ENCODE results near the gene NUP153. TPM values are rescaled to one million over a fixed set of nuclear protein-coding genes. Genes with fewer than 3 reads are reported as not detected.

Gene NUP153
- total and polyA plus RNA-seq, 8 donors, result 28.2 to 53.1 (median 45.6) TPM

GRCh38 chr6:17621003-17621402 lies 85.7 kb downstream of the NUP153 start:
- Histone ChIP-seq H3K4me1 (no peaks in the 10 kb centered on the region), H3K9me3 (no peaks in the 10 kb centered on the region), H3K4me3 (no peak overlapping the region), H3K27me3 (no peaks in the 10 kb centered on the region), H3K27ac (no peak overlapping the region), H3K36me3 (peaks cover under 1 to 73% of the 10 kb centered on the region in 2 donors)
- no peak for ATAC-seq
- intact Hi-C loops (cut with DNase I), result no loop called here
- no peak for DNase-seq
- TF ChIP-seq CTCF (IDR thresholded peaks at IDR 0.05), result no peak

GRCh38 chr6:17615794-17616193 lies 90.9 kb downstream of the NUP153 start:
- peaks cover 0 to 52% of the 10 kb centered on the region in 2 donors for H3K36me3 ChIP-seq
- ATAC-seq (no peak), DNase-seq (no peak)
- H3K9me3 ChIP-seq, result no peaks in the 10 kb centered on the region
- no peak for TF ChIP-seq CTCF (IDR thresholded peaks at IDR 0.05)
- no peak overlapping the region for H3K27ac ChIP-seq
- intact Hi-C loops (cut with DNase I), result no loop called here
- no peaks in the 10 kb centered on the region for H3K27me3 ChIP-seq
- no peak overlapping the region for H3K4me3 ChIP-seq
- no peaks in the 10 kb centered on the region for H3K4me1 ChIP-seq

- no peaks in the 10 kb centered on the region for H3K4me1 ChIP-seq
- H3K9me3 ChIP-seq, result no peaks in the 10 kb centered on the region
- no peaks in the 10 kb centered on the region for H3K27me3 ChIP-seq
- intact Hi-C loops (cut with DNase I), result no loop called here
- TF ChIP-seq CTCF (IDR thresholded peaks at IDR 0.05), result no peak
- DNase-seq (no peak), ATAC-seq (no peak)
- no peak overlapping the region for H3K27ac ChIP-seq
- H3K4me3 ChIP-seq, result no peak overlapping the region
- peaks cover 0 to 48% of the 10 kb centered on the region in 2 donors for H3K36me3 ChIP-seq
Measured at GRCh38 chr6:17612048-17612447, 94.7 kb downstream of the NUP153 start.

- no peak for ATAC-seq
Measured at GRCh38 chr6:17610835-17611234, 95.9 kb downstream of the NUP153 start.

GRCh38 chr6:17606606-17607005 lies 100.1 kb downstream of the NUP153 start:
- H3K4me1 ChIP-seq, result peaks cover 0 to 20% of the 10 kb centered on the region in 2 donors
- no peak for DNase-seq
- no peaks in the 10 kb centered on the region for H3K27me3 ChIP-seq
- no peak for ATAC-seq
- H3K36me3 ChIP-seq, result peaks cover 0 to 44% of the 10 kb centered on the region in 2 donors
- H3K27ac ChIP-seq, result no peak overlapping the region
- no peak for TF ChIP-seq CTCF (IDR thresholded peaks at IDR 0.05)
- no peak overlapping the region for H3K4me3 ChIP-seq
- H3K9me3 ChIP-seq, result no peaks in the 10 kb centered on the region
- intact Hi-C loops (cut with DNase I), result no loop called here

More at GRCh38 chr6:17610835-17611234, 95.9 kb downstream of the NUP153 start:
- Histone ChIP-seq H3K4me1 (no peaks in the 10 kb centered on the region), H3K9me3 (no peaks in the 10 kb centered on the region), H3K27ac (no peak overlapping the region), H3K27me3 (no peaks in the 10 kb centered on the region), H3K36me3 (peaks cover 0 to 49% of the 10 kb centered on the region in 2 donors), H3K4me3 (no peak overlapping the region)
- no peak for TF ChIP-seq CTCF (IDR thresholded peaks at IDR 0.05)
- intact Hi-C loops (cut with DNase I), result no loop called here
- DNase-seq, result no peak

Measured in left lung (tissue), 10 donors.